Measurements from ENCODE around the gene DYSF. TPM values are rescaled to one million over a fixed set of nuclear protein-coding genes. Genes with fewer than 3 reads are reported as not detected.

The DYSF gene
- total RNA-seq, 2 donors from 2014 or later, result 1.4 to 3.1 TPM

- H3K4me1 ChIP-seq (ENCODE audit: control insufficient read depth, insufficient read depth, low read length), result no peaks in the 10 kb centered on the region
- Mint-ChIP-seq H3K27me3 (ENCODE audit: insufficient read depth) (peaks cover 2% of the 10 kb centered on the region), H3K9me3 (peaks cover 6% of the 10 kb centered on the region), H3K27ac (no peak overlapping the region), H3K36me3 (ENCODE audit: low read depth) (no peaks in the 10 kb centered on the region), H3K4me3 (no peak overlapping the region), H3K4me1 (peaks cover 13% of the 10 kb centered on the region)
- DNase-seq, result no peak
- no peak overlapping the region for H3K27ac ChIP-seq (ENCODE audit: low read depth, low read length)
- no peak overlapping the region for H3K4me3 ChIP-seq (ENCODE audit: low read length)
- no peaks in the 10 kb centered on the region for H3K36me3 ChIP-seq (ENCODE audit: control insufficient read depth, insufficient read depth, low read length)
- H3K9ac ChIP-seq (ENCODE audit: extremely low read depth, low read length, poor library complexity, severe bottlenecking), result no peak overlapping the region
- TF ChIP-seq CTCF (conservative IDR thresholded peaks at IDR 0.05), result no peak
- H3K27me3 ChIP-seq (ENCODE audit: control insufficient read depth, insufficient read depth, low read length, poor library complexity, severe bottlenecking), result no peaks in the 10 kb centered on the region
- 84 to 89% methylated on average over 3 to 6 of the region's 6 CpGs for WGBS, 2 experiments (ENCODE audit: insufficient coverage in 1 of 2, insufficient read length in 1 of 2)
- no peaks in the 10 kb centered on the region for H3K9me3 ChIP-seq (ENCODE audit: control insufficient read depth, low read length)
Measured at GRCh38 chr2:71699428-71699827, 246.1 kb downstream of the DYSF start.

GRCh38 chr2:71700041-71700657 is 246.8 kb downstream of the DYSF start:
- Histone ChIP-seq H3K36me3 (ENCODE audit: control insufficient read depth, insufficient read depth, low read length) (no peaks in the 10 kb centered on the region), H3K9me3 (ENCODE audit: control insufficient read depth, low read length) (no peaks in the 10 kb centered on the region), H3K4me3 (ENCODE audit: low read length) (no peak overlapping the region), H3K4me1 (ENCODE audit: control insufficient read depth, insufficient read depth, low read length) (no peaks in the 10 kb centered on the region), H3K9ac (ENCODE audit: extremely low read depth, low read length, poor library complexity, severe bottlenecking) (no peak overlapping the region), H3K27ac (ENCODE audit: low read depth, low read length) (no peak overlapping the region), H3K27me3 (ENCODE audit: control insufficient read depth, insufficient read depth, low read length, poor library complexity, severe bottlenecking) (no peaks in the 10 kb centered on the region)
- H3K27me3 Mint-ChIP-seq (ENCODE audit: insufficient read depth), result peaks cover 2% of the 10 kb centered on the region
- H3K36me3 Mint-ChIP-seq (ENCODE audit: low read depth), result no peaks in the 10 kb centered on the region
- H3K4me1 Mint-ChIP-seq, result peaks cover 8% of the 10 kb centered on the region
- 82 to 91% methylated on average over 6 to 11 of the region's 11 CpGs for WGBS, 2 experiments (ENCODE audit: insufficient coverage in 1 of 2, insufficient read length in 1 of 2)
- DNase-seq, result no peak
- TF ChIP-seq CTCF (conservative IDR thresholded peaks at IDR 0.05), result no peak
- peaks cover 6% of the 10 kb centered on the region for H3K9me3 Mint-ChIP-seq
- no peak overlapping the region for H3K27ac Mint-ChIP-seq
- H3K4me3 Mint-ChIP-seq, result no peak overlapping the region

DNA sequence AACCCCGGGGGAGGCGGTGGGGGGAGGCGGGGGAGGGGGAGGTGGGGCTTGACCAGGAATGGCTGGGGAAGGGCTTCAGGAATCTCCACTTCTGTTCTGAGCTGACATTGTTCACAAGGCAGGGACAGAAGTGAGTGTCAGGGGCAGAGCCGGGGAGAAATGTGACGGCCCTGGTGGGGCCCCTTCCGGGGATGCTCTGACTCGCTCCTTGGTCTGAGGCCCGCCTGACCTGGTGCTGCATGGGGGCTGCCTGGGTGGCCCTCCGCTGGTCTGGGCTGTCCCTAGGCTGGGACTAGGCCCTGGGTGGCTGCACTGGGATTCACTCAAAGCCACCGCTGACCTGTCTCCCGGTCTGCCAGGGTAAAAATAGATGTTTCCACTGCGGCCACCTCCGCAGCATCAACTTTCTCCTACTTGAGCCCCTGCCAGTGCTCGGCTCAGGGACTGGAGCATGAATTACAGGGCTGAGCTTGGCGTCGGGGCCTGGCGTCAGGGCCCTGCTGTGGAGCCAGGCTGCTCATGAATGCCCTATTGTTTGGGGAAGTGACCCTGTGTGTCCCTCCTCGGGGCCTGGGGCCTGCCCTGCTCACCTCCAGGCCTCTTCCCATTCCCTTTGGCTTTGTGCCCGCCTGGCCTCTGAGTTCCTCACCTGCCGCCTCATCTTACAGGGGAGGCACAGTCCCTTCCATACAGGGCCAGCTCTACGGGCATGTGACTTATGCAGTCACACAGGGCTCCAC is 247.5 kb downstream of the DYSF start:
- H3K27ac Mint-ChIP-seq, result no peak overlapping the region

More for the DNA sequence above, 247.5 kb downstream of the DYSF start:
- TF ChIP-seq CTCF (conservative IDR thresholded peaks at IDR 0.05), result no peak
- H3K27me3 ChIP-seq (ENCODE audit: control insufficient read depth, insufficient read depth, low read length, poor library complexity, severe bottlenecking), result no peaks in the 10 kb centered on the region
- H3K27me3 Mint-ChIP-seq (ENCODE audit: insufficient read depth), result peaks cover 2% of the 10 kb centered on the region
- H3K36me3 ChIP-seq (ENCODE audit: control insufficient read depth, insufficient read depth, low read length), result no peaks in the 10 kb centered on the region
- 72 to 91% methylated on average over 17 to 18 of the region's 21 CpGs for WGBS, 2 experiments (ENCODE audit: insufficient coverage in 1 of 2, insufficient read length in 1 of 2)
- H3K27ac ChIP-seq (ENCODE audit: low read depth, low read length), result peak overlapping the region; percentile 89
- no peak for DNase-seq
- peaks cover 6% of the 10 kb centered on the region for H3K9me3 Mint-ChIP-seq
- no peaks in the 10 kb centered on the region for H3K4me1 ChIP-seq (ENCODE audit: control insufficient read depth, insufficient read depth, low read length)
- H3K9me3 ChIP-seq (ENCODE audit: control insufficient read depth, low read length), result no peaks in the 10 kb centered on the region
- no peak overlapping the region for H3K4me3 Mint-ChIP-seq
- no peaks in the 10 kb centered on the region for H3K36me3 Mint-ChIP-seq (ENCODE audit: low read depth)
- no peak overlapping the region for H3K9ac ChIP-seq (ENCODE audit: extremely low read depth, low read length, poor library complexity, severe bottlenecking)
- peaks cover 13% of the 10 kb centered on the region for H3K4me1 Mint-ChIP-seq
- no peak overlapping the region for H3K4me3 ChIP-seq (ENCODE audit: low read length)

All from endodermal cell (in vitro differentiated cells).